HEK293 (cell line): Measurements from ENCODE around the gene AQP12A.

Experiments used
- CTCF ChIP-seq: fragments of 450-650 bp; formaldehyde crosslinking; IDR thresholded peaks from 2 replicates; pipeline ENCODE4 v1.5.1; 2016; ENCODE audit warnings: missing biosample characterization, missing genetic modification characterization
- YY2 ChIP-seq: fragments of 450-650 bp; formaldehyde crosslinking; IDR thresholded peaks from 2 replicates; pipeline ENCODE4 v1.5.1; 2016; ENCODE audit warnings: missing biosample characterization, missing genetic modification characterization
- TF ChIP-seq, protein P1 (sequence below): fragments of 450-650 bp; formaldehyde crosslinking; IDR thresholded peaks from 2 replicates; pipeline ENCODE4 v1.5.1; 2016; ENCODE audit warnings: missing biosample characterization, missing genetic modification characterization

GRCh38 chr2:240650254-240650965 is 41.3 kb upstream of the AQP12A start:
- no peak for TF ChIP-seq CTCF (tag by site-specific recombination)
- TF ChIP-seq YY2 (tag by site-specific recombination) = no peak
- TF ChIP-seq, protein P1, sequence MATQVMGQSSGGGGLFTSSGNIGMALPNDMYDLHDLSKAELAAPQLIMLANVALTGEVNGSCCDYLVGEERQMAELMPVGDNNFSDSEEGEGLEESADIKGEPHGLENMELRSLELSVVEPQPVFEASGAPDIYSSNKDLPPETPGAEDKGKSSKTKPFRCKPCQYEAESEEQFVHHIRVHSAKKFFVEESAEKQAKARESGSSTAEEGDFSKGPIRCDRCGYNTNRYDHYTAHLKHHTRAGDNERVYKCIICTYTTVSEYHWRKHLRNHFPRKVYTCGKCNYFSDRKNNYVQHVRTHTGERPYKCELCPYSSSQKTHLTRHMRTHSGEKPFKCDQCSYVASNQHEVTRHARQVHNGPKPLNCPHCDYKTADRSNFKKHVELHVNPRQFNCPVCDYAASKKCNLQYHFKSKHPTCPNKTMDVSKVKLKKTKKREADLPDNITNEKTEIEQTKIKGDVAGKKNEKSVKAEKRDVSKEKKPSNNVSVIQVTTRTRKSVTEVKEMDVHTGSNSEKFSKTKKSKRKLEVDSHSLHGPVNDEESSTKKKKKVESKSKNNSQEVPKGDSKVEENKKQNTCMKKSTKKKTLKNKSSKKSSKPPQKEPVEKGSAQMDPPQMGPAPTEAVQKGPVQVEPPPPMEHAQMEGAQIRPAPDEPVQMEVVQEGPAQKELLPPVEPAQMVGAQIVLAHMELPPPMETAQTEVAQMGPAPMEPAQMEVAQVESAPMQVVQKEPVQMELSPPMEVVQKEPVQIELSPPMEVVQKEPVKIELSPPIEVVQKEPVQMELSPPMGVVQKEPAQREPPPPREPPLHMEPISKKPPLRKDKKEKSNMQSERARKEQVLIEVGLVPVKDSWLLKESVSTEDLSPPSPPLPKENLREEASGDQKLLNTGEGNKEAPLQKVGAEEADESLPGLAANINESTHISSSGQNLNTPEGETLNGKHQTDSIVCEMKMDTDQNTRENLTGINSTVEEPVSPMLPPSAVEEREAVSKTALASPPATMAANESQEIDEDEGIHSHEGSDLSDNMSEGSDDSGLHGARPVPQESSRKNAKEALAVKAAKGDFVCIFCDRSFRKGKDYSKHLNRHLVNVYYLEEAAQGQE = no peak
